Panc1 (cell line): ENCODE measurements around the gene FPR2.

Experiments used
- CTCF ChIP-seq: fragments of 450-650 bp; IDR thresholded peaks from 2 replicates; pipeline ENCODE4 v1.5.1; 2017; ENCODE audit warnings: mild to moderate bottlenecking
- REST ChIP-seq, 2 experiments: IDR thresholded peaks; 2 replicates each; pipeline ENCODE4 v1.6.1; 2011 to 2012; ENCODE audit warnings: low read depth in 2 of 2, control low read depth in 1 of 2, low read length in 1 of 2, mild to moderate bottlenecking in 1 of 2, moderate library complexity in 1 of 2; ENCODE audit not compliant: insufficient read depth in 1 of 2

GRCh38 chr19:51788029-51788428 lies 27.0 kb downstream of the FPR2 start:
- TF ChIP-seq REST (IDR thresholded peaks at IDR 0.05; ENCODE audit: insufficient read depth in 1 of 2, low read depth in 2 of 2, low read length in 1 of 2), result no peak
- no peak for TF ChIP-seq CTCF
